HG02973 (cell line): ENCODE measurements around the gene CENPN.

ENCODE experiments used
- ATAC-seq: cut with Tn5 transposase; IDR thresholded peaks from one replicate; pipeline ENCODE4 v1.9.1; 2021; ENCODE audit warnings: moderate library complexity; ENCODE audit not compliant: unreplicated experiment

Gene CENPN, protein sequence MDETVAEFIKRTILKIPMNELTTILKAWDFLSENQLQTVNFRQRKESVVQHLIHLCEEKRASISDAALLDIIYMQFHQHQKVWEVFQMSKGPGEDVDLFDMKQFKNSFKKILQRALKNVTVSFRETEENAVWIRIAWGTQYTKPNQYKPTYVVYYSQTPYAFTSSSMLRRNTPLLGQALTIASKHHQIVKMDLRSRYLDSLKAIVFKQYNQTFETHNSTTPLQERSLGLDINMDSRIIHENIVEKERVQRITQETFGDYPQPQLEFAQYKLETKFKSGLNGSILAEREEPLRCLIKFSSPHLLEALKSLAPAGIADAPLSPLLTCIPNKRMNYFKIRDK

DNA sequence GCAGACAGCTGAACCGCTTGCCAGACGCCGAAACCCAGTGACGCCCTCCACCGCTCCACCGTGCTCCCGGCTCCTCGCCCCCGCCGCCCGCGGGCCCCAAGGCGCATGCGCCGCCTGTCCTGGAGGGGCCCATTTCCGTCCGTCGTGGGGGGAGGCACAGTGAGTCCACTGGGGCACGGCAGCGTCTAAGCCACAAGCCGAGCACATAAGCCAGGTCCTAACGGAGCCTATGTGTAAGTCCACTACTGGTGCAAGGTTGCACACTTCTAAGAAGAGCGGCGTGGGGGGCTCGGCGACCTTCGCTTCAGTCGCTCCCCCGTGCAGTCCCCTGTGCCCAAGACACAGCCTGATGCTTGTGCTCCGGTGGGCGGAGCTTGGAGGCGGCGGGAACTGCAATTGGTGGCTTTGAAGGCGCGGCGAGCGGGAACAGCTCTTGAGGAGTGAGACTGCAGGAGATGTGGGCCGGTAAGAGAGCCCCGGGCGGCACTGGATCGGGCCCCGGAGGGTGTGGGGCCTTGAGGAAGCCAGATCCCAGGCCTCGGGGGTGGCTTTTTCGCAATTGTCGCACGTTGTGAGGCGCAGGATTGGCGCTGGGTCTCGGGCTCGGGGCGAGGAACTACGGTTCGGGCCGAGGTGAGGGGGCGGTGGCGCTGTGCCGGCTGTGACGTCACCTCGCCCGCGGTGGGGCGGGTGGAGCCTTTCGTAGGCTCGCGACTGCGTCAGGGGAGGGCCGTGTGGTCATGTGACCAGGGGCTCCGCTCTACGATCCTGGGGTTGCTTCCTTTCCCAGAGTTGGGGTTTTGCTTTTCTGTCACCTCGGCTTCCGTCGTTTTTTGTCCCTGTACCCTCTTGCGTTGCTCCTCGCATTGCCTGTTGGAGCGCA, at the start of gene CENPN, which contains the start of gene CMC2:
CENPN (plus strand) TSS at position 402 of the 883 bp plus-strand sequence. CDS start 4,726 bp downstream, outside the sequence.
CMC2 (minus strand) TSS at position 73 of the 883 bp plus-strand sequence. CDS start 9,491 bp downstream, outside the sequence.
- peak; percentile 75 for ATAC-seq

DNA sequence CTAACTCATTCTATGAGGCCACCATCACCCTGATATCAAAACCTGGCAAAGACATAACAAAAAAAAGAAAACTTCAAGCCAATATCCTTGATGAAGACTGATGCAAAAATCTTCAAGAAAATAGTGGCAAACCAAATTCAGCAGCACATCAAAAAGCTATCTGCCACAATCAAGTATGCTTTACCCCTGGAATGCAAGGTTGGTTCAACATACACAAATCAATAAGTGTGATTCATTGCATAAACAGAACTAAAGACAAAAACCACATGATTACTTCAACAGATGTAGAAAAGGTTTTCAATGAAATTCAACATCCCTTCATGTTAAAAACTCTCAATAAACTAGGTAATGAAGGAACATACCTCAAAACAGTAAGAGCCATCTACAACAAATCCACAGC, 48.7 kb upstream of the CENPN start:
- no peak for ATAC-seq

DNA sequence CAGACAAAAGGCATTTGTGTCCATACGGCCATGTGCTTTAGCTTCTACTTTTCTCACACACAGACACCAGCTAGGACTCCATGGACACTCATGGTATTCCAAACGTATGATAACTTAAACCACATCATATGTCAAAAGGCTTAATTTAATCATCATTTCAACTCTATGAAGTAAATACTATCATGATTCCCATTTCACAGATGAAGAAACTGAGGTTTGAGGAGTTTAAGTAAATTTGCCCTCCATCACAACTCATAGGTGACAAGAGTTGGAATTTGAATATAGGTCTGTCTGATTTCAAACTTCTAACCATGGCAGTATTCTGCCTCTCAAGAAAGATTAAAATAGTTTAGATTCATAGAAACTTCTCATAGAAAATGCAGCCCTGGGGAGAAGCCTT, 44.1 kb upstream of the CENPN start:
- no peak for ATAC-seq

DNA sequence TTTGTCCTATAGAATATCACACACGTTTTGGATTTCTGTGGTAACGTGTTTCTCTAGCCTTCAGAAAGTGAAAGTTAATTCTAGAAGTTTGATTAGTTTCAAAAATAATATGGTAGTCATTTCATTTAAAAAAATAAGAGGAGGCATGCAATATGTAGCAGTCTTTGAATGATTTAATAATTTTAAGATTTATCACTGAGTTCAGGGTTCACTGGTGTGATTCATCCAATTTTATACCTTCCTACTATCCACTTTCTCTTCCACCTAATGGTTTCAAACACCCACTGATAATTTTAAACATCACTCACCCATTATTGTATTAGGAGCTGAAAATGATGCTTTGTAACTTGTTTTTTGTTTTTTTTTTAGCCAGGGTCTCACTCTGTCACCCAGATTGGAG, 42.7 kb upstream of the CENPN start:
- no peak for ATAC-seq

DNA sequence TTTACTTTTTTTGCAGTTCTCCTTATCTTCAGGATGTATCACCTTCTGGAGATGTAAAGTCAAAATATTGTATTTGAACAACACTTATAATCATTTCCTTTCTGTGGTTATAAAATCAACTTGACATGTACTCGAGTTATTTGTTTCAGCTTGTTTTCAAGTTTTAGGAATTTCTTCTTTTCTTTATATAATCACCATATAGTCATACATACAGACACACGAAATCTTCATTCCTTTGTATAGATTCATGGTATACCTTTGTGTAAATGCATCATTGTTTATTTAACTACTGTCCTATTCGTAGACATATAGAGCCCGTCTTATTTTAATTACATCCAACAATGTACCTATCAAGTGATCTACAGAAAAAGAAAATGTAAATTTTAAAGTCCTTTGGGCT, 40.4 kb upstream of the CENPN start:
- ATAC-seq: no peak

DNA sequence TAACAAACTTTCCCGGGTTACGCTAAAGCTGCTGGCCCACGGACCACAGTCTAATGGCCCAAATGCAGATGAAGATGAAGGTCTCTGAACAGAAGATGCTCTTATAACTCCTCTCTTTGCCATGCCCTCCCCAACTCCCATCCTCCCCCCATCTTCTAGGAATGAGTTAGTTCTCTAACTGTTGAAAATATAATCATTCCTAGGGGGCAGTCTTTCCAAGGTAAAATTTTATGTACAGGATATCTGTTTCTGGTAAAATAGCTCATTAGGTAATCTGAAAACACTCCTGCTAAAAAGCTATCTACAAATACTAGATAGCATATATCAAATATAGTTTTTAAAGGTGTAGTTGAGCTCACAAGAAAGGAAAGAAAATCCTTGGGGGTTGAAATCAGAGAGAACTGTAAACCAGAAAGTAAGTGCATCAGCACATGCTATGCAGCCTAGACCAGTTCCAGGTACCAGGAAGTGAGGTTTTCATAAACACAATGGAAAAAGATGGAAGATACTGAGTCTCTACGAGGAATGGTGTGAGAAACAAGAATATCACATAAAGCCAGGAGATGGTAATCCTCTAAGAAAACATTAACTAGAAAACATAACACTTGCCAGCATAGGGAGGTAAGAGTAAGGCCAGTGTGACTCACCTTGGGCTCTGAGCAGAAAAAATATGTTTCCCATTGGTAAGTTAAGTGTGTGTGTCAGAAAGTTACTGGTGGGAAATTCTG, 38.5 kb upstream of the CENPN start:
- ATAC-seq: no peak

DNA sequence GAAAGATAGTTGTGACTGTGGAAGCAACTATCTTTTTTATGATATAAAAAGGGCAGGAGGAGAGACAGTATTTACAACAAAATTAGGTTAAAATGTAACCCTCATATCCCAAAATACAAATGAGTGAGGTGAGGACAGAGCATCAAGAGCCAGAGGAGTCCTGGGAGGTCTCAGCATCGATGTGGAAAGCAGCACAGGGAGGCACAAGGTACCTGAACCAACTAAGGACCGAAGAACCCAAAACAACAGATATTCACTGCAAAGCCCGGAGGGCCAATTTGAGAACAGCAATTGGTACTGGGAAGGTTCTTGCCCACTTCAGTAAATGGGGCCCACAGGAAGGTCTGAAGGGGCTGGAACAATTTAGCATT, 37.9 kb upstream of the CENPN start:
- no peak for ATAC-seq

DNA sequence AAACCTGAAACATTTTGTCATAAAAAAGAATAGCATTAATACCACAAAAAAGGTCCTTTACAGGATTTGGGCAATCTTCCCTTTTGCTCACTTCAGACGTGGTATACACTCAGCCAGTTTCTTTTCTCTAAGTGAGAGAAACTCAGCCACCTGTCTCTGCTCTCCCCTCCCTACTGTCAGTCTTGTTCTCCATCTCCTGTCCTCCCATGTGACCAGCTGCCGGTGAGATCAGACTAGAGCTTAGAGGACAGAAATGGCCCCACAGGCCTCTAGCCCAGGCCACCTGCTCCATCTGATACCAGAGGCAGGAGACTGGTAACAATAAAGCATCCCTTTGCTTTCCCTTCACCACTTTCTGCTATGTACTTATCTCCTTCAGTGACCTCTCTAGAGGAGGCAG, 35.2 kb upstream of the CENPN start:
- ATAC-seq: peak; percentile 51

DNA sequence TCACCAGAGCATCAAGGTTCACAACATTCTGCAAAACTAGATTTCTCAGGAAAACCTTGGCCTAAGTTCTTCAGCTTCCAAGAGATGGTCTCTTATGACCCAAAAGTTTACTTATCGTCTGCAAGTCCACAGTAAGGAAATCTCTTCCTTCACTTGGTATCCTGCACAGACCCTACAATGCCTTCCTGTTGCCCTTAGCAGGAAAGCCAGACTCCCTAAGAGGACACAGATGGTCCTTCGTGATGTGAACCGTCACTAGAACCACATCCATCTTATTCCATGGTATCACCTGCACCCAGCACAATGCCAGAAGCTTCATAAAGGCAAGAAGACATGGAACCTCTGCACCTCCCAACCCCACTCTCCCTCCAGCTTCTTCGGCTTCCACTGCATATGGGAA, 34.4 kb upstream of the CENPN start:
- ATAC-seq: no peak

DNA sequence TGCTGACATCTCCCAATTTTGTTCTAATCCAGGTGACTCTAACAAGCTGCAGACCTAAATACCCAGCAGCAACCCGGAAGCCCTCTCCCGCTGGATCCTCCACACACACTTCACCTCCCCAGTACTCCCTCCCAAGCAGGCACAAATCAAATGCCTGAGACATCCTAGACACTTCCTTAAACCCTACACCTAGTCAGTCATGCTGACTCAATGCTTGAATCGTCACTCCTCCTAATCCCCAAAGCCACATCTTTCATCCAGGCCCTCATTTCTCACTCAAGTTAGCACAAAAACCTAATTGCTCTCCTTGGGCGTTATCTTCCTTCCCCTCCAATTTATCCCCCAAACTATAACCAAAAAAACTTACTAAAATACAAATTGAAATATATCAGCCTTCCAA, 33.0 kb upstream of the CENPN start:
- no peak for ATAC-seq

DNA sequence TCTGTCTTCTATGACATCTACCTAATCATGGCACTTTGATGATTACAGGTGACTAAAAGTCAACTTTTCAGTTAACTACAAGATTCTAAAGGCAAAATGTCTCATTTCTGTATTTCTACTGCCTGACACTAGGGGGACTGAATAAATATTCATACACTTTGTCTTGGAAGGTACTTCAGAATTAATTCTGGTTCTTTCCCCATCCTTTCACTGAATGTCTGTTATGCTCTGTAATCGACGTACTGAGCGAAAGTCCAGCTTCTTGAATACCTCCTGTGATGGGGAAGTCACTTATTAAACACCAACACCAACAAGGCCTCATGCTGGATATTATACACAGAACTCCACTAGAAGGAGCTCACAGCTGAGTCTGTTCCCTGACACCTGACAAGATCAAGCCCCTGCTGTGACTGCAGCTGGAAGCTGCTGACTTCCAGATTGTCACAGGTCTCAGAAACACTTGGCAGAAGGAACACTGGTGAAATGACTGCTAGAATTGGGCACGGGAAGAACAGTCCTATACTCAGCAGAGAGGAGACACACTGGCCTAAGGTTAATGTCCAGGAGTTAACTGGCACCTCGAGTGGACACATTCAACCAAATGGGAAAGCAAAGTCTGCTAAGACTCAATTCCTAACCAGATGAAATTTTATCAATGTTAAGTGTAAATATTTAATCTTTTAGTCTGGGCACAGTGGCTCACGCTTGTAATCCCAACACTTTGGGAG, 32.2 kb upstream of the CENPN start:
- ATAC-seq: no peak

DNA sequence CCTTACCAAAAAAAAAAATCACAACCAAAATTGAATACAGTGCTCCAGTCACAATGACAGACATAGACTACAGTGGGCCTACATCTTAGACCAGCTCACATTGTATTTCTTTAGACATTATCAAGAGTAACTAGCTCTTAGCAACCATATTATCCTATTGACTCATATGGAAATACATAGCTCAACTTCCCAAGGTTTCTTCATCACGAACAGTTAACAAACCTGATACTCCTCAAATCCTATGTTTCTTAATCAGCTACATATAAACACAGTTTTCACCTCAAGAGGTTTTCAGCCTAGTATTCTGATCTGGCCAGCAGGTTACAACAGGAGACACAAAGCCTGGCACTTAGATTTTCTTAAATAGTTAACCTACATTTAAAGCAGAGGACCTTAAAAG, 30.1 kb upstream of the CENPN start:
- no peak for ATAC-seq

DNA sequence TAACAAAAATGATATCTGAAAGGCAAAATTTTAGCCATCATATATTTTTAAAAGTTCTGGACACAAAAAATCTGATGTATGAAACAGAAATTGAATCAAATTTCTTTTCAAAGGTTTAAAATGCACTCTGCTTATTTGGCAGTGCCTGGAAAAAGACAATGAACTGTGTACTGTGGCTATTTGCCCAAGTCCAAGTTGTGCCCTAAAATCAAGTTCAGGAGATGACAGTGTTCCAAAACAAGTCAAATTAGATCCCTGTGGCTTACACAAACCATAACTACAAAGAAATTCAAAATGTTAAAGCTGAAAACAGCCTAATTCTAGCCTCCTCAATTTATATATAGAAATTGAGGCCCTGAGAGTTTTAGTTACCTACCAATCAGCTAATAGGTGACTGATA, 25.9 kb upstream of the CENPN start:
- ATAC-seq: no peak

DNA sequence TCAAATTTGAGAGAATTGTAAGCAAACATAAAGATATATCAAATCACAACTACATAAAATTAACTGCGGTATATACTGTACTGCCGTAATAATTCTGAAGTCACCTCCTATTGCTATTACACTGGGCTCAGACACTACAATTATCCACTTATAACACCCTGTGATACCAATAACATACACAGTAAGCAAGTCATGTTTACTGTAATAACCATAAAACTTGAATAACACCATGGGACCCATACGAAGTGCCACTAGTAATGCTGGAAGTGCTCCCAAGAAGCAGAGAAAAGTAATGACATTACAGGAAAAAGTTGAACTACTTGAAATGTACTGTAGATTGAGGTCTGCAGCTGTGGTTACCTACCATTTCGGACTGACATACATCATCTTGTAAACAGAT, 24.4 kb upstream of the CENPN start:
- no peak for ATAC-seq

DNA sequence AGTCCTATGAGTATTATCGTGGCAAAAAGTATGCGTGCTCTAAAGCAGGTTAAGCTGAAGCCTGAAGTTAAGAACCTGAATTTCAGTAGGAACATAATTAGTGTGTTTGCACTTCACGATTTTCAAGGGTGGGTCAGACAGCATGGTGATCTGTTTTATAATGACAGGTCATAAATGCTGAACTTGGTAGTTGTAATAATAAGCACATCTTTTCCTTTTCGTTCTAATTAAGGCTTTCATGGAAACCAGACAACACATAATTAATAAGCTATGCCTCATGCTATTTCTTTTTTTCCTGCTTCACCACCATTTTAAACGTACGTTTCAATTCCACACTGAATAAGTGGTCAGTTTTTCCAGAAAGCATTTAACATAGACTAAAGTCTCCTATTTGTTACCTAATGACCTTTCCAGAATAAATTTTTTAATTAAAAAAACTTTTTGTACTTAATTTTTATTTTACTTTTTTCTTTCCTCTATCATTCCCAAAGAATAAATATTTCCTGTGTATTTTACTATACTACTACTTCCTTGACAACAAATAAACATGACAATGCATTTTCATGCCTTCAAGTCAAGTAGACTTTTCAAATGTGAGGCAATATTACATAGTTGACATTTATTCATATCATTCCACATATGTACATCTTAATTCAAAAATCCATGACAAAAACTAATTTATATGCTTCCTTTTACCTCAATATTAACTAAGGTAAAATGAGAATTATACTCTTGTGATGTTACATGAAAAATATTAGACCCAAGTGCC, 22.7 kb upstream of the CENPN start:
- no peak for ATAC-seq

DNA sequence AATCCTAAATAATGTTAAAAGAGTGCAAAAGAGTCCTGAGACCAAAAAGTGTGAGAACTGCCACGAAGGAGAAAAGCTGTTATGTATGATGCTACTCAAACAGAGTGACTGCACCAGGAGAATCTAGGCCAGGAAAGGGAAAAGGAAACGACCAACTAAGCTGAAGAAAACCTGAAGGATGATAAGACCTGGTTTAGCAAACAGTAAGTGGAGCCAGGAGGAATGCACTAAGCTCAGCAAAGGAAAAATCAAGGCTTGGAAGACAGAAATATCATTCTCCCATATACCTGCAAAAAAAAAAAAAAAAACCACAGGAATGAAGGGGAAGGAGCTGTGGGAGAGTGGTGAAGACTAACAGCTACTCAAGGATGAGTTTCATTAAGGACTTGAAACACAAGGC, 21.4 kb upstream of the CENPN start:
- no peak for ATAC-seq

DNA sequence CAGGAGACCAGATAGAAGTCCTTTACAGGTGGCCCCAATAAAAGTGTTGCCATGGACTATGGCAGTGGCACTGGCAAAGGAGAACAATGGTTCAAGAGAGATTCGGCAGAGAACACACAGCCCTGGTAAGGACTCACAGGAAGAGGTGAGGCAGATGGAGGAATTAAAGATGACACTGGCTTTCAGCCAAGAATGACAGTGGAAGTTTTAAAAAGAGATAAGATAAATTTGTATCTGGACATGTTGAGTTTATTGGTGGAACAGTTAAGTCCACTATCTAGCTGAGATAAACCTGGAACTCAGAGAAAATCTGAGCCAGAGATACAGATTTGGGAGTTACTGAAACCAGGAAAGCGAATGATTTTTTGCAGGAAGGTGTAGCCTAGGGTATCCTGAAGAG, 20.5 kb upstream of the CENPN start:
- no peak for ATAC-seq

DNA sequence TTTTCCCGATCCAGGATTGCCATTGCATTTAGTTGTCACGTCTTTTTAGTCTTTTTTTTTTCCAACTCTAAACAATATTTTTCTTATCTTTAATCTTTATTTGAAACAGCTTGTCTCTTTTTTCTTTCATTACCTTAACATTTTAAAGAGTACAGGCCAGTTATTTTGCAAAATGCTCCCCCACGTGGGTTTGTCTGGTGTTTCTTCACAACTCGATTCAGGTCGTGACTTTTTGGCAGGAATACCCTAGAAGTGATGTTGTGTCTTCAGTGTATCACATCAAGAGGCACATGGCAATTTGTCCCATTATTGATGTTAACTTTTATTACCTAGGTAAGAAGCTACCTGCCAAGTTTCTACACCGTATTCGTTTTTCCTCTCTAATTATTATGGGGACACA, 18.3 kb upstream of the CENPN start:
- ATAC-seq: no peak

DNA sequence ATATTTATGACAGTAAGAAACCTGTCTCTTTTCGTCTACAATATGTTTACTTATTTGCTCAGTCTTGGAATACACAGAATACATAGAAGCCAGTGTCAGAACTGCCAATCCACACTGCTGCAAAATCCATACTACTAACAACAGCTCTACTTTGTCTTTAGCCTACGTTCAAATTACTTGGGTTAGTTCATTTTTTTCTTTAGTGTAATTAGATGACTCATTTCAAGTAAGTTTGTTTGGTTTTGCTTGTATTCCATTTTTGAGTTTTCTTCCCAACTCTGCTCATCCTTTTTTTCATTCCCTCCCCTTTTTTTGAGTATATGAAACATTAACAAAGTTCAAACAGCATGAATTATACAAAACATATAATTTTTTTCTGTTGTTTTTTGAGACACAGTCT, 17.2 kb upstream of the CENPN start:
- no peak for ATAC-seq

DNA sequence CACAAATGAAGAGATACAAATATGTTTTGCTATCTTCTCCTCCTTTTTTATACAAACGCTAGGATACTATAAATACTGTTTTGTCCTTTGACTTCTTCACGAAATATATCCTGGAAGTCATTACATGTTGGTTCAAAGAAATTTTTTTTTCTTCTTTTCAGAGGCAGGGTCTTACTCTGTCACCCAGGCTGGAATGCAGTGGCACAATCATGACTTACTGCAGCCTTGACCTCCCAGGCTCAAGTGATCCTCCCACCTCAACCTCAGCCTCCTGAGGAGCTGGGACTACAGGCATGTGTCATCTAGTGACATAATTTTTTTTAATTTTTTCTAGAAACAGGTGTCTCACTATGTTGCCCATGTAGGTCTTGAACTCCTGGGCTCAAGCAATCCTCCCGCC, 16.4 kb upstream of the CENPN start:
- no peak for ATAC-seq
